Right lobe of liver (tissue), 4 donors: ENCODE results near the gene ADGRD2.

Source experiments
- POLR2A ChIP-seq: fragments of 450-650 bp; IDR thresholded peaks from one replicate; pipeline ENCODE4 v1.6.1; 2017; ENCODE audit warnings: antibody characterized with exemption, mild to moderate bottlenecking
- TF ChIP-seq, protein P1 (sequence below), 4 donors: fragments of 200-600 bp in 3 of 4; fragments of 450-650 bp in 1 of 4; IDR thresholded peaks; one replicate each; pipeline versions ENCODE4 v1.5.1 to v1.8.0; 2016 to 2022; ENCODE audit warnings: antibody characterized with exemption in 4 of 4, mild to moderate bottlenecking in 2 of 4
- donor health status: DM: no; HTN: no; CAD: no.
- donor health status: DM: no; HTN: no; CAD: no.
- donor health status: DM: no; HTN: yes; CAD: no.

DNA sequence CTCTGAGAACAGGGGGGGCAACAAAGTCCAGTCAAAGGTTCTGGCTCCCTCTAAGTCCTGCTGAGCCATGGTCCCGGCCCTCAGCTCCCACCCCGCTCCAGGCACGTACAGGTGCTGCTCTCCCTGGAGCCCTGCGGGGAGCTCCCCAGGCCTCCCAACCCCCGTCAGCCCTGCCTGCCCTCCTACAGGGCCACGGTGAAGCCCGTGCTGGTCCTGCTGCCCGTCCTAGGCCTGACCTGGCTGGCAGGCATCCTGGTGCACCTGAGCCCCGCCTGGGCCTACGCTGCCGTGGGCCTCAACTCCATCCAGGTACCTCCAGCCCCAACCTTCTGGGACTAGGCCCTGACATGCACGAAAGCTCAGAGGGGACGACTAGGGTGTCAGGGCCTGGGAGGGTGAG, 20.1 kb downstream of the ADGRD2 start:
- TF ChIP-seq, protein P1, sequence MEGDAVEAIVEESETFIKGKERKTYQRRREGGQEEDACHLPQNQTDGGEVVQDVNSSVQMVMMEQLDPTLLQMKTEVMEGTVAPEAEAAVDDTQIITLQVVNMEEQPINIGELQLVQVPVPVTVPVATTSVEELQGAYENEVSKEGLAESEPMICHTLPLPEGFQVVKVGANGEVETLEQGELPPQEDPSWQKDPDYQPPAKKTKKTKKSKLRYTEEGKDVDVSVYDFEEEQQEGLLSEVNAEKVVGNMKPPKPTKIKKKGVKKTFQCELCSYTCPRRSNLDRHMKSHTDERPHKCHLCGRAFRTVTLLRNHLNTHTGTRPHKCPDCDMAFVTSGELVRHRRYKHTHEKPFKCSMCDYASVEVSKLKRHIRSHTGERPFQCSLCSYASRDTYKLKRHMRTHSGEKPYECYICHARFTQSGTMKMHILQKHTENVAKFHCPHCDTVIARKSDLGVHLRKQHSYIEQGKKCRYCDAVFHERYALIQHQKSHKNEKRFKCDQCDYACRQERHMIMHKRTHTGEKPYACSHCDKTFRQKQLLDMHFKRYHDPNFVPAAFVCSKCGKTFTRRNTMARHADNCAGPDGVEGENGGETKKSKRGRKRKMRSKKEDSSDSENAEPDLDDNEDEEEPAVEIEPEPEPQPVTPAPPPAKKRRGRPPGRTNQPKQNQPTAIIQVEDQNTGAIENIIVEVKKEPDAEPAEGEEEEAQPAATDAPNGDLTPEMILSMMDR (IDR thresholded peaks at IDR 0.05) = no peak
- no peak for TF ChIP-seq POLR2A
